Neuron (in vitro differentiated cells): ENCODE results near the gene PUM1.

ENCODE experiments used
- H2AFZ ChIP-seq: one replicate; pipeline ENCODE4 v1.6.1; 2013; ENCODE audit warnings: low read depth, mild to moderate bottlenecking, inconsistent platforms, low read length, moderate library complexity
- H3K27me3 ChIP-seq: one replicate; pipeline ENCODE4 v1.6.1; 2013; ENCODE audit warnings: low read length; ENCODE audit not compliant: insufficient read depth
- H3K36me3 ChIP-seq: one replicate; pipeline ENCODE4 v1.6.1; 2013; ENCODE audit warnings: low read length; ENCODE audit not compliant: insufficient read depth
- H3K4me1 ChIP-seq: one replicate; pipeline ENCODE4 v1.6.1; 2013; ENCODE audit warnings: low read length; ENCODE audit not compliant: insufficient read depth
- H3K4me3 ChIP-seq: 2 replicates; pipeline ENCODE4 v1.5.1; 2013; ENCODE audit warnings: mild to moderate bottlenecking, low read length, moderate library complexity
- H3K9me3 ChIP-seq: one replicate; pipeline ENCODE4 v1.6.1; 2013; ENCODE audit warnings: low read length

PUM1 gene

GRCh38 chr1:31031330-31032143, 34.0 kb downstream of the PUM1 start:
- H3K9me3 ChIP-seq = no peaks in the 10 kb centered on the region
- no peak overlapping the region for H3K4me3 ChIP-seq
- no peaks in the 10 kb centered on the region for H3K4me1 ChIP-seq
- peaks cover 45% of the 10 kb centered on the region for H3K36me3 ChIP-seq
- no peak overlapping the region for H2AFZ ChIP-seq
- no peaks in the 10 kb centered on the region for H3K27me3 ChIP-seq

- Histone ChIP-seq H3K9me3 (no peaks in the 10 kb centered on the region), H3K27me3 (no peaks in the 10 kb centered on the region), H3K4me1 (no peaks in the 10 kb centered on the region), H3K4me3 (no peak overlapping the region), H2AFZ (no peak overlapping the region), H3K36me3 (peaks cover 56% of the 10 kb centered on the region)
Observed at GRCh38 chr1:31029026-31029425, 36.5 kb downstream of the PUM1 start.

DNA sequence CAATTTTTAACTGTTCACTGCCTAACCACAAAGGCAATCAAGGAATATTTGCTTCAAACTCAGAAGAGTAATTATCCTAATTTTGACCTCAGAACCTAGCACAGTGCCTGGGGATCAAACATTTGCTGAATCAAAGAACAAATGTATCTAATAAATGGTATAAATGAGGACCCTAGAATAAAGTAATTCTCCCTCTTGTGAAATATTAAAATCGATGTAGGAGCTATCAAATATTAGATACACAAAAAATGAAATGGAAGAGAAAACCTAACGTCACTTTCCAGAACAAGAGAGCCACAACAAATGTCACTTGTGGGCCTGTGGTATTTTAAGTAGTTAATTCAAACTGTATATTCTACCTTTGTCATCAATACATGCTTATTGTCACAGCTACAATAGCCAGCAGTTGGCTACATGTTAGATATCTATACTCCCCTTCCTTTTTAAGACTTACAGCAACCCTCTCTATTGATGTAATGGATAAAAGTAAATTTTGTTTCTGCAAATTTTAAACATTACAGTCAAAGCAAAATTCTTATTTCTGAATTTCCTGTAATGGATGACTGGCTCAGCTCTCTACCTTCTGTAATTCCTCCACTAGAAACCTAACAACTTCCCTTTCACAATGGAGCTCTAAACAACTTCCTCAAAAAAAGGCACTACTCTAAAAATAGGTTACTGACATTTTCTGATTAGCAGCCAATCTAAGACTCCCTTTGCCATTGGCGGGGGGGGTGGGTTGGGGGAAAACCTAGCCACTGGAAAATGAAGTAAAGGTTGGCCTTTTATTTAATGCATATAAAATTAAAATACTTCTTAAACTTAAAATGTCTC, 37.6 kb downstream of the PUM1 start:
- no peaks in the 10 kb centered on the region for H3K9me3 ChIP-seq
- peaks cover 52% of the 10 kb centered on the region for H3K36me3 ChIP-seq
- H2AFZ ChIP-seq = no peak overlapping the region
- H3K4me1 ChIP-seq = no peaks in the 10 kb centered on the region
- no peak overlapping the region for H3K4me3 ChIP-seq
- no peaks in the 10 kb centered on the region for H3K27me3 ChIP-seq

DNA sequence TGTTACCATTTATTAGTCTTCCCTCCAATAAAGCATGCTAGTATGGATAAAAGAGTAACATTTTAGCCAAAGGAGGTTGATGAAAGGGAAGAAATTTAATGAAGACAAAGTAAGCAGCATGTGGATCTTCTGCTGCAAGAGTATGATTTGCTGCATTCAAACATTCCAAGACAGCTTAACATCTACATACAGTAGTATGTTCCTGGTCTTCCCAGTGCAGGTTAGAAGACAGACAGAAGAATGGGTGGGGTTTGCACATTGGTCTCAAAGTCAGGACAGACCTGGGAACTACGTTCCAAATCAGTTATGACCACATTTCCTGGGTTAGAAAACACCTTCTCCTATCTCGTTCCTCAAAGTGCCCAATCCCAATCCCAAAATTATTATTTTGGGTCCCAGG, 43.3 kb downstream of the PUM1 start:
- H3K36me3 ChIP-seq = peaks cover 49% of the 10 kb centered on the region

GRCh38 chr1:31020007-31020790, 45.3 kb downstream of the PUM1 start:
- Histone ChIP-seq H3K27me3 (no peaks in the 10 kb centered on the region), H3K36me3 (peaks cover 33% of the 10 kb centered on the region), H3K4me1 (peaks cover 4% of the 10 kb centered on the region), H3K4me3 (no peak overlapping the region), H3K9me3 (no peaks in the 10 kb centered on the region), H2AFZ (no peak overlapping the region)

More for the DNA sequence above, 43.3 kb downstream of the PUM1 start:
- Histone ChIP-seq H3K4me1 (peaks cover 4% of the 10 kb centered on the region), H3K4me3 (no peak overlapping the region), H3K27me3 (no peaks in the 10 kb centered on the region), H2AFZ (no peak overlapping the region), H3K9me3 (no peaks in the 10 kb centered on the region)

DNA sequence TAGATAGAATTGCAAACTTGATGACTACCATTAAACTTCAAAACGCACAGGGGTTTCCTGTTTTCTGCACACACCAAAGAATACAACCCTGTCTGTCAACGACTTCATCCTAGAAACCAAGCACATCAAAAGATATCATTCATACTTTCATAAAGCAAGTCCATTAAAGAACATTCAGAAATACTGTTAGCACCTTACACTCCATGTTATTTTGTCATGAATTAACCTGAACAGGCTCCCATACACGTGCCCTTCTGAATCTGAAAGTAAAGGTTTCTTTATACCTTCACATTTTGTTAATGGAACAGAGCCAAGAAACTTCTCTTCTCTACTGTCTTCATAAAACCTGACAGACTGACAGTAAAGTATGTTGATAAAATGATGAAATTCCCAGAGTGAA, 46.1 kb downstream of the PUM1 start:
- H3K4me3 ChIP-seq = no peak overlapping the region
- no peak overlapping the region for H2AFZ ChIP-seq
- no peaks in the 10 kb centered on the region for H3K9me3 ChIP-seq
- no peaks in the 10 kb centered on the region for H3K27me3 ChIP-seq
- peaks cover 4% of the 10 kb centered on the region for H3K4me1 ChIP-seq
- H3K36me3 ChIP-seq = peaks cover 25% of the 10 kb centered on the region

DNA sequence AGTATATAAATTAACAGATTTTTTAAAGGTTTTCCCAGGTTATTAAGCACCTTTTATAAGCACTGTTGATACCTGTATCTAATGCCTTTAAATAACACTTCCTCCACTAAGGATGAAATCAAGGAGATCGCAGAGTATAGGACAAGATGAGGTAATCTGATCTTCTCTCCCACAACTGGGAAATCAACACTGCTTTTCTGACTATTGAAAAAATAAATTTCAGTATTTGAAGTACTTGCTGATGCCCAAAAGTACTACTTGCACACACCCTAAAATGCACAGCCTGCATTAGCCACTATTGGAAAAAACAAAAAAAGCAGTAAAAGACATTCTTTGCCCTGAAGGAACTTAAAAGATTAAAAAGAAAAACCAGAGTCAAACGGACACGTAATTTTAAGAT, 48.6 kb downstream of the PUM1 start:
- peaks cover 9% of the 10 kb centered on the region for H3K4me1 ChIP-seq
- H3K27me3 ChIP-seq = no peaks in the 10 kb centered on the region
- no peak overlapping the region for H3K4me3 ChIP-seq
- H2AFZ ChIP-seq = no peak overlapping the region
- H3K9me3 ChIP-seq = no peaks in the 10 kb centered on the region
- H3K36me3 ChIP-seq = peaks cover 17% of the 10 kb centered on the region

DNA sequence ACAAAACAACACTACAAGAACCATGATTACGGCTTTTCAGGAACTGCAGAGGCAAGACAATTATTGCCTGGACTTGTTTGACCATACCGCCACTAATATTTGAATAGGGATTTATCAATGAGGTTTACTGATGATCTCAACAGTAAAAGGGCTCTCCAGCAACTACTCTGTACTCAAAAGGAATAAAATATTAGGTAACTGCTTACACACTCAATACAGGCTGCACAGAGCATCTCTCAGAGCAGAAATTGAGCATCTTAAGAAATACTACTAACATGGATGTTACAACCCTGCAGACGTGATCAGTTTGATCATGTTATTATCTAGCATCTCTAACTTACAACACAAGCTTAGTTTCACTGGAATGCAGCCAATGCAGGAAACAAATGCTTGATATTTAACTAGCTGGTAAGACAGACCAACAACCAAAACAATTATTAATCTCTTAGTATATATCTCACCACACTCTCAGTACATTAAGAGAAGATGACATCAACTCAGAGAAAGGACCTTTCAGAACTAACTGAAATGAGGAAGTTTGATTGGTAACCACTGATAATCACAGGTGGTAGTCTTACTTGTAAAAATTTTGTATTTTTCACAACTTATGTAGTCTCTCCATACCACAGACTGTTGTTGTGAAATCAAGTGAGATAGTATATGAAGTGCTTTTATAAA, 52.2 kb downstream of the PUM1 start:
- Histone ChIP-seq H3K4me3 (no peak overlapping the region), H2AFZ (no peak overlapping the region), H3K9me3 (no peaks in the 10 kb centered on the region), H3K4me1 (peaks cover 10% of the 10 kb centered on the region), H3K27me3 (no peaks in the 10 kb centered on the region), H3K36me3 (peaks cover 3% of the 10 kb centered on the region)

- H2AFZ ChIP-seq = no peak overlapping the region
- H3K27me3 ChIP-seq = no peaks in the 10 kb centered on the region
- no peaks in the 10 kb centered on the region for H3K9me3 ChIP-seq
- H3K4me3 ChIP-seq = no peak overlapping the region
- H3K4me1 ChIP-seq = peaks cover 10% of the 10 kb centered on the region
- H3K36me3 ChIP-seq = peaks cover 3% of the 10 kb centered on the region
Observed at GRCh38 chr1:31012210-31012924, 53.1 kb downstream of the PUM1 start.

DNA sequence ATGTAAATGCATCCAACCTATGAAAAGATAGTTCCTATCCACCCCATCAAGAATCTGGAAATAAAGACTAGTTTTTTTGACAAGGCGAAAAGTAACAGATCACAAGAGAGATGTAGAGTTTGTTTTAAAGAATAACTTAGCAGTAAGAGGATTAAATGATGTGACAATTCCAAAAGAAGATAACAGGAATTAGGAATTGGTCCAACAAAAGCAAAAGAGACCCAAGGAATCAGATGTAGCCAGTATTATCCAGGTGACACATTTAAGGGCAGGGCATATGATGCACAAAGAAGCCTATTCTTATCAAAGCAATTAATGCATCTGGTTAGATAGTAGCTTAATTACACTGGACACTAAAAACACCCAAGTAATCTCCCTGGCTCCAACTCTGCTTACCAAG, 53.8 kb downstream of the PUM1 start:
- Histone ChIP-seq H3K36me3 (peaks cover 6% of the 10 kb centered on the region), H3K4me1 (peaks cover 10% of the 10 kb centered on the region)

DNA sequence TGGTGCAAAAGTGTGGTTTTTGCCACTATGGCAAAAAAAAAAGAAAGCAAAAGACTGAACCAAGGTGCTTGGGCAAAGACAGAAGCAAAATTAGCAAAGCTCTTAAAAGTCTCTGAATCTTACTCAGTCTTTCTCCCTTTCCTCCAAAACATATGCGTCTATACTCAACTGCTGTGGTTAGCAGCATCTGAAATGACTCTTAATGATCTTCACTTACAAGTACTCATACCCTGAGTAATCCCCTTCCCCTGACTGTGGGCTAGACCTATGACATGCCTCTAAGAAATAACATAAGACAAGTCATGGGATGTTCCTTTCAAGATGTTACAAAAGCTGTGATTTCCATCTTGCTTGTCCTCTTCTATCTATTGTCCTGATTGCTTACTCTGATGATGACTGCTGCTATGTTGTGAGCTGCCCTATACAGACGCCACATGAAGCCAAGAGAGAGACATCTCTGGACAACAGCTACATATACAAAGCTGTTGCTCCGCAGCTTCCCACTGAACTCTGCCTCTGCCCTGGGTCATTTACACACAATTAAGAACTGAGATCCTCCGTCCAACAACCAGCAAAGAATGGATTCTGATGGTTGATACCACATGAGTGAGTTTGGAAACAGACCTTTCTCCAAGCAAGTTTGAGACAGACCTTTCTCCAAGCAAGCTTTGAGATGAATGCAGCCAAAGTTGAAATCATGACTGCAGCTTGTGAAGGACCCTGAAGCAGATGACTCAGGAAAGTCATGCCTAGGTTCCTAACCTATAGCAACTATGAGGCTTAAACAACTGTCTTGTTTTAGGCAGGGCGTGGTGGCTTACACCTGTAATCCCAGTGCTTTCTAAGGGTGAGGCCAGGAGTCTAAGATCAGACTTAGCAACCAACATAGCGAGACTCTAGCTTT, 55.2 kb downstream of the PUM1 start:
- Histone ChIP-seq H3K27me3 (no peaks in the 10 kb centered on the region), H3K36me3 (peaks cover 18% of the 10 kb centered on the region), H3K4me1 (peaks cover 10% of the 10 kb centered on the region), H2AFZ (no peak overlapping the region), H3K4me3 (no peak overlapping the region), H3K9me3 (no peaks in the 10 kb centered on the region)

More for the DNA sequence above, 53.8 kb downstream of the PUM1 start:
- Histone ChIP-seq H3K27me3 (no peaks in the 10 kb centered on the region), H3K4me3 (no peak overlapping the region), H2AFZ (no peak overlapping the region), H3K9me3 (no peaks in the 10 kb centered on the region)
